Duodenal mucosa (tissue), 2 donors: ENCODE measurements around the gene APAF1.
"Not testable (repeated sequence)": the region's sequence is repeated elsewhere in the genome, so short reads cannot be mapped to it uniquely, and the experiment has no call there.

ENCODE experiments used
- H3K27ac ChIP-seq: one replicate; pipeline ENCODE4 v1.7.0; 2013; ENCODE audit warnings: low read depth, low read length
- H3K27me3 ChIP-seq, 2 donors: one replicate each; pipeline ENCODE4 v1.7.0; 2013; ENCODE audit warnings: low read length in 2 of 2, control low read depth in 1 of 2; ENCODE audit not compliant: insufficient read depth in 2 of 2, control insufficient read depth in 1 of 2
- H3K36me3 ChIP-seq, 2 donors: one replicate each; pipeline ENCODE4 v1.7.0; 2013; ENCODE audit warnings: low read length in 2 of 2, control low read depth in 1 of 2; ENCODE audit not compliant: insufficient read depth in 2 of 2, control insufficient read depth in 1 of 2
- H3K4me1 ChIP-seq, 2 donors: one replicate each; pipeline ENCODE4 v1.7.0; 2013; ENCODE audit warnings: low read length in 2 of 2, control low read depth in 1 of 2; ENCODE audit not compliant: insufficient read depth in 2 of 2, control insufficient read depth in 1 of 2
- H3K4me3 ChIP-seq, 2 donors: one replicate each; pipeline ENCODE4 v1.7.0; 2013; ENCODE audit warnings: low read length in 2 of 2, low read depth in 1 of 2
- H3K9ac ChIP-seq, 2 donors: one replicate each; pipeline ENCODE4 v1.7.0; 2013; ENCODE audit warnings: low read length in 2 of 2, low read depth in 1 of 2
- H3K9me3 ChIP-seq, 2 donors: one replicate each; pipeline ENCODE4 v1.7.0; 2013; ENCODE audit warnings: low read length in 2 of 2, control low read depth in 1 of 2; ENCODE audit not compliant: control insufficient read depth in 1 of 2

The APAF1 gene

DNA sequence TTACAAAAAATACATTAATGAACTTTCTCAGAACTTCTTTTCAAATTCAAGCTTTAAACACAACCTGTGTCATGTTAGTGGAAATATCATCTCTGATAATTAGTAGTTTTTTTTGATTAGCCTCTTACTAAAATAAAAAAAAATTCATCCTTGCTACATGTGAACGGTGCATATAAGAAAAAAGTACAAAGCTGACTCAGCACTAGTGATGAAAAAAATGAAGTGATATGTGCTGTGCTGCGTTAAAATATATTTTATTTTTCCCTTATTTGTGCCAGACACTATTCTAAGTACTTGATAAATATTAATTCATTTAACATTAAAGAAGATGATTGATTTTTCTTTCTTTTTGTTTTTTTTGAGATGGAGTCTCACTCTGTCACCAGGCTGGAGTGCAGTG lies 8.0 kb upstream of the APAF1 start:
- Histone ChIP-seq H3K27me3 (no peaks in the 10 kb centered on the region), H3K9me3 (no peaks in the 10 kb centered on the region), H3K36me3 (no peaks in the 10 kb centered on the region), H3K9ac (no peak overlapping the region), H3K4me1 (no peaks in the 10 kb centered on the region), H3K27ac (no peak overlapping the region), H3K4me3 (no peak overlapping the region)

DNA sequence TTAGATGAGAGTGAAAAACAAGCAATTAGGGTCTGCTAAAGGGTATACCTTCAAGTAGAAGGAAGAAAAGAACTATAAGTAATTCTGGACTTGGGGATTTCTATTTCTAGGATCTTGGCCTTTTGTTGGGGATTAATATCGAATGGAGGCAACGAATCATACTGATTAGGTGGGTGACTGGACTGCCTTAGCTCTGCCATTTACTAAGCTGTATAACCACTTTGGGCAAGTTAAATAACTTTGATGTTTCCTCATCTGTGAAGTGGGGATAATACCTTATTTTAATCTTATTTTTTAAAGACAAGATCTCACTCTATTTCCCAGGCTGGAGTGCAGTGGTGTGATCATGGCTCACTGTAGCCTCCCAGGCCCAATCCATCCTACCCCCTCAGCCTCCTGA lies 7.1 kb upstream of the APAF1 start:
- H3K27ac ChIP-seq: no peak overlapping the region
- H3K9ac ChIP-seq: no peak overlapping the region
- no peaks in the 10 kb centered on the region for H3K36me3 ChIP-seq
- no peak overlapping the region for H3K4me3 ChIP-seq
- H3K27me3 ChIP-seq: no peaks in the 10 kb centered on the region
- H3K9me3 ChIP-seq: no peaks in the 10 kb centered on the region
- H3K4me1 ChIP-seq: no peaks in the 10 kb centered on the region

DNA sequence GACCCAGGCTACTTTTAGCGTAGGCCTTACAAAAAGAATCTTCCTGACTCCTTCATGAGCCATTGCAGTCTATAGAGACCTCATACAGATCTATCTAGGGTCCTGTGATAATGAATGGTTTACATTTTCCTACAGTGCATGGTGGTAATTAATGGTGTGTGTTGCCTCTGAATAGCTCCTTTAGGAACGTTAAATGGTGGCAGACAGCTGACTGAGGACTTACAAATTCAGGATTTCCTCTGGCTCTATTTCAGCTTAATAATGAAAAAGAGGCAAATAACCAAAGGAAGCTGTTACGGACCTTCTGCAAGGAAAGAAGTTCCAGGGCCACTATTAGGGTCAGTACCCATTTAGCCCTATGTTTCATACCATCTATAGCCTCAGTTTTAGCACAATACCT lies 5.6 kb upstream of the APAF1 start:
- H3K27me3 ChIP-seq: no peaks in the 10 kb centered on the region
- no peaks in the 10 kb centered on the region for H3K9me3 ChIP-seq
- no peak overlapping the region for H3K9ac ChIP-seq
- H3K4me1 ChIP-seq: peaks cover 0 to 10% of the 10 kb centered on the region in 2 donors
- H3K36me3 ChIP-seq: no peaks in the 10 kb centered on the region
- no peak overlapping the region for H3K27ac ChIP-seq
- no peak overlapping the region for H3K4me3 ChIP-seq

DNA sequence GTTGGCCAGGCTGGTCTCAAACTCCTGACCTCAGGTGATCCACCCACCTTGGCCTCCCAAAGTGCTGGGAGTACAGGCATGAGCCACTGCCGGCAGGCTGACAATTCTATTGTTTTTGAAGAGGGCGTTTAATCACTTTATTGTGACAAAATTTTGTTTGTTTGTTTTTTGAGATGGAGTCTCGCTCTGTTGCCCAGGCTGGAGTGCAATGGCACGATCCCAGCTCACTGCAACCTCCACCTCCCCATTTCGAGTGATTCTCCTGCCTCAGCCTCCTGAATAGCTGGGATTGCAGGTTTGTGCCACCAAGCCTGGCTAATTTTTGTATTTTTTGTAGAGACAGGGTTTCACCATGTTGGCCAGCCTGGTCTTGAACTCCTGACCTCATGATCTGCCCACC lies 2.3 kb upstream of the APAF1 start:
- H3K36me3 ChIP-seq, H3K27me3 ChIP-seq, H3K4me3 ChIP-seq, H3K9ac ChIP-seq, H3K9me3 ChIP-seq, H3K27ac ChIP-seq: not testable (repeated sequence)
- peaks cover 10 to 17% of the 10 kb centered on the region in 2 donors for H3K4me1 ChIP-seq

DNA sequence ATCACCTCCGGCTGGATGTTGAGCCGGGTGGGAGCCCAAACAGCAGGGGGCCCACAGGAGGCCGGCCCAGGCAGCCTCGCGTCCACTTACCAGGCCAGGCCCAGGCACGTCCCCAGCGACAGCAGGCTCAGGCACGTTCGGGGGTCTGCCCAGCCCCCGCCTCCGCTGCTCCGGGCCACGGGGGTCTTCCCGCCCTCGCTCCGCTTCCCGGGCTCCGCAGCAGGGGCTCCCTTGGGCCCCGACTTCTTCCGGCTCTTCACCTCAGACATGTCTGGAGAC lies 718 bp upstream of the APAF1 start:
- Histone ChIP-seq H3K9ac (peak overlapping the region; percentile 73 to 84), H3K36me3 (peaks cover 1 to 4% of the 10 kb centered on the region in 2 donors), H3K4me1 (peaks cover 10 to 17% of the 10 kb centered on the region in 2 donors), H3K4me3 (peak overlapping the region; percentile 96 to 100), H3K9me3 (no peaks in the 10 kb centered on the region), H3K27ac (peak overlapping the region; percentile 86), H3K27me3 (no peaks in the 10 kb centered on the region)

DNA sequence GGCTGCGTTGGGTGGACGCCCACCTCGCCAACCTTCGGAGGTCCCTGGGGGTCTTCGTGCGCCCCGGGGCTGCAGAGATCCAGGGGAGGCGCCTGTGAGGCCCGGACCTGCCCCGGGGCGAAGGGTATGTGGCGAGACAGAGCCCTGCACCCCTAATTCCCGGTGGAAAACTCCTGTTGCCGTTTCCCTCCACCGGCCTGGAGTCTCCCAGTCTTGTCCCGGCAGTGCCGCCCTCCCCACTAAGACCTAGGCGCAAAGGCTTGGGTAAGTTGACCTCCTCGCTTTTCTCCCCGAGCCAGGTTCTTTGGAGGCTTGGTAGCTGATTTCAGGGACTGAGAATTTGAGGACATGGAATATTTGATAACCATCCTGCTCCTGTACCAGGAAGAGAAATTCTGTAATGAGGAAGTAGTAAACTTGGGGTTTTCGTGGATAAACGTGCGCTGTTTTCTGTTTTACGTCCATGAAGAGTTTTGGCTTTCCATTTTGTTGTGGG lies 530 bp downstream of the APAF1 start:
- H3K27me3 ChIP-seq: no peaks in the 10 kb centered on the region
- no peaks in the 10 kb centered on the region for H3K9me3 ChIP-seq
- peaks cover 10 to 17% of the 10 kb centered on the region in 2 donors for H3K4me1 ChIP-seq
- peaks cover 6 to 14% of the 10 kb centered on the region in 2 donors for H3K36me3 ChIP-seq
- peak overlapping the region; percentile 84 to 94 for H3K9ac ChIP-seq
- peak overlapping the region; percentile 96 to 100 for H3K4me3 ChIP-seq
- H3K27ac ChIP-seq: peak overlapping the region; percentile 86

DNA sequence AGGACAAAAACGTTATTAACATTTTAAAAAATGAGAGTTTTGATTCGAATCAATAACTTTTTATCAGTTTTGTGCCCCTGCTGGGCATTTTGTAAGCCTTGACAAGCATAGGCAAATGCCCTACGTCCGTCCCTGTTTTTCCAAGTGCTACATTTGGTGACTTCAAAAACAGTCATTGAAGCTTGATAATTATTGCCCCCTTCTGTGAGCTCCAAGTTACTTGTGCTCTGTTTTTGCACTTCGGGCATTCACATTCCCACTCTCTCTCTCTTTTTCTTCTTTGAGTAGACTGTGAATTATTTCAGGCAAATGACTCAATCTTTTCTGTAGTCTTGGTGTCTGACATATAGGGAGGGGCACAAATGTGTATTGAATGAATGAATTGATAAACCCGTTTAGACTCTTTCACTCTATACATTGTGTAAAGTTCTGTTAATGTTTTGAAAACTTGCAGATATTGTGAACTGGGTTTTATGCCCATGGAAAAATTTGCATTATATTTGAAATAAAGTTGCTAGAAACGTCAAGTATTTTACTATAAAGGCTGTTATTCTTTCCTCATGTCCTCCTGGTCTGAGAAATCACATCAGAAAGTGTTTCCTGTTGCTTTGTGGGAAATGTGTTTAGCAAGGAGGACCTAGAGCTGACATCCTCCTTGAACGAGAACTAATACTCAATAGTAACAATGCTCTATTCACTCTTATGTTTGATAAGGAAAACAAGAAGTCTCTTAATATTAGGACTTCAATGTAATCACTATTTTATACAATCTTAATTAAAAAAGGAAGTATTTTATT lies 1.4 kb downstream of the APAF1 start:
- H3K27ac ChIP-seq: no peak overlapping the region

DNA sequence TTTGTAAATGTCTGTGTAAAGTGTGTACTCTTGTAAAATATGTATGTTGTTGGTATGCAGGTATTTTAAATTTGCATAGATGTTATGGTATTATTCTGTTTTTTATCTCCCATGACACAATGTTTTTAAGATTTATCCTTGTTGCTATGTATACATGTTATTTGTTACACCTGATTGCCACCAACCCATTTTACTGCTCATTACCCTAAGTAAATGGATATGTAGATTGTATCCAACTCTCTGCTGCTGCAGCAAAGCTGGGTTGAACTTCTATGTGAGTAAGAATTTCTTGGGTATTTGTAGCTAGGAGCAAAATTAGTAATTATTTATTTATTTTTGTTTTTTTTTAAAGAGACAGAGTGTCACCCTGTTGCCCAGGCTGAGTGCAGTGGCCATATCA lies 6.2 kb downstream of the APAF1 start:
- no peaks in the 10 kb centered on the region for H3K27me3 ChIP-seq
- H3K36me3 ChIP-seq: peaks cover 10 to 18% of the 10 kb centered on the region in 2 donors
- H3K27ac ChIP-seq: no peak overlapping the region
- H3K4me3 ChIP-seq: no peak overlapping the region
- H3K9ac ChIP-seq: no peak overlapping the region
- peaks cover 4 to 7% of the 10 kb centered on the region in 2 donors for H3K4me1 ChIP-seq
- H3K9me3 ChIP-seq: no peaks in the 10 kb centered on the region

More for the DNA sequence above, 1.4 kb downstream of the APAF1 start:
- Histone ChIP-seq H3K36me3 (peaks cover 10 to 18% of the 10 kb centered on the region in 2 donors), H3K4me1 (peaks cover 10 to 17% of the 10 kb centered on the region in 2 donors), H3K9me3 (no peaks in the 10 kb centered on the region), H3K4me3 (peak overlapping the region; percentile 96 to 100), H3K9ac (peak overlapping the region; percentile 84 to 94), H3K27me3 (no peaks in the 10 kb centered on the region)

DNA sequence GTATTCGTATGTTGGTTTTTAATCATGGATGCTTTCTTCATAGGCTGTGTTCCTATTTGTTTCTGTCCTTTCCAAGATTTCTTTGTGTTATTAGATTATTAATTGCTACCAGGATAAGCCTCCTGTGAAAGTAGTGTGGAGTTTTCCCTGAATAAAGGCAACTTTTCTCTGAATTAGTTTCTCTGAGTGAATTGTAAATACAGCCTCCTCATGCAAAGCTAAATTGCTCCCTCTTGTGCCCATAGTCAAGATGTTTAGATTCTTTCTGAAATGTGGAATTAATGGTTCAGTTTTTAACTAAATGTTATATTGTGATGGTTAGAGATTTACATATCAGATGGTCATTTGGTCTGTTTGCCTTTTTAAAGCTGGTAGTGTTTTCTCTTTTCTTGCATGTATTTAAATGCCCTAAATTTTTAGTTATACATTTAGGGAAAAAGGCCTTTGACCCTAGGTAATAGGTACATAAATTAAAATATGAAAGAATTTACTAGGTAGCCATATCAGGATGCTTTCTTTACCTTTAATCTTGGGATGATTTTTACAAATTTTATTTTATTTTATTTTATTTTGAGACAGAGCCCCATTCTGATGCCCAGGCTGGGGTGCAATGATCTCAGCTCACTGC lies 8.9 kb downstream of the APAF1 start:
- H3K27ac ChIP-seq: no peak overlapping the region
- H3K36me3 ChIP-seq: peaks cover 16 to 27% of the 10 kb centered on the region in 2 donors
- no peaks in the 10 kb centered on the region for H3K4me1 ChIP-seq
- no peaks in the 10 kb centered on the region for H3K9me3 ChIP-seq
- no peak overlapping the region for H3K9ac ChIP-seq
- H3K27me3 ChIP-seq: no peaks in the 10 kb centered on the region
- H3K4me3 ChIP-seq: no peak overlapping the region

DNA sequence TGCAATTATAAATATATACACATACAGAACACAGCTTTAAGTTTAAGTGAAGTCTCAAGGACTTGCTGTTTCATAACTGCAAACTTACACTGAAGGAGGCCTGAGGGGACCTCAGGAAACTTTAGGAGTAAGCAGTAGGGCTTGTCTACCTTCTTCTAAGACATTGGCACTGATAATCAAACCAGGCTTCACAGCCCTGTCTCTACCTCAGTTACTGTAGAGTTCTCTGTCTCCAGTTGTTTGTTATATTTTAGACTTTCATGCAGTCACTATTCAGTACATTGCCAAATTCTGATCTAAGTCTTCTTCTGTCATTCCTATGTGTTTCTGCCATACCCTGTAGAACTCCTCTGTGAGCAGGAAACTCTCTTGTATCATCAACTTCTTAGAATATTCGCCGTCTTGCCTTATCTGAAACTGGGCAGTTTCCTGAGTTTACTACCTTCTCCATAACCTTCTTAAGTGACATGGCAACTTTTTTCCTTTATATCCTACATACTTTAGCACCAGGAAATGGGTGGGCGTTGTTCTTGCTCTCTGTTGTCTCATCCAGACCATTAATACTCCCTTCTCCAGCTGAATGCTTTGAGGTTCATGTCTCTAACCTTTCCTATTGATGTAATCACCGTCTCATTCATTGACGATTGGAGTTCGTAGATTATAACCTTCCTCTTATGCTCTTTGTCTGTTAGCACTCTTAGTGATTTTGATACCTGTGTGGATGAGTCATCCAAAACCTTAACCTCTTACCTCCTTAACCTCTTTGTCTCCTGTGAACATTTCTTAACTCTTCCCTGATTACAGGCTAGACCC lies 11.4 kb downstream of the APAF1 start:
- Histone ChIP-seq H3K36me3 (peaks cover 17 to 20% of the 10 kb centered on the region in 2 donors), H3K27me3 (no peaks in the 10 kb centered on the region), H3K4me3 (no peak overlapping the region), H3K4me1 (no peaks in the 10 kb centered on the region), H3K27ac (no peak overlapping the region), H3K9ac (no peak overlapping the region), H3K9me3 (no peaks in the 10 kb centered on the region)
